IMR-90 (cell line): ENCODE results near the gene FOCAD. TPM values are rescaled to one million over a fixed set of nuclear protein-coding genes. Genes with fewer than 3 reads are reported as not detected.

Experiments used
- ATAC-seq: fragments of 200-7000 bp; cut with Tn5 transposase; 2 replicates; pipeline ENCODE4 v1.9.1; 2020; ENCODE audit warnings: low read depth, mild to moderate bottlenecking, moderate library complexity
- BruUV-seq: library from RNA; stranded (reverse); fragments of 400-500 nt; replicated peaks from 2 replicates; lab custom pipeline; 2021; lab: Mats Ljungman, UMichigan
- CTCF ChIA-PET: fragments of 300-600 bp; formaldehyde crosslinking; extraction: SDS; loops from one replicate; lab custom pipeline; 2021; ENCODE audit warnings: antibody characterized with exemption; lab: Yijun Ruan, JAX
- POLR2A ChIA-PET: fragments of 300-600 bp; sonication (Branson Sonifier 250); formaldehyde crosslinking; loops from one replicate; lab custom pipeline; 2022; ENCODE audit warnings: antibody characterized with exemption; ENCODE audit not compliant: unreplicated experiment; lab: Charles Lee
- DNase-seq: peaks from one replicate; pipeline ENCODE4 v3.0.0; 2013
- H2AFZ ChIP-seq: replicated peaks from 2 replicates; pipeline ENCODE3; 2013; ENCODE audit warnings: low read length, mild to moderate bottlenecking; ENCODE audit not compliant: poor library complexity
- H2AK5ac ChIP-seq: 2 replicates; pipeline ENCODE4 v1.6.1; 2013; ENCODE audit warnings: low read depth, low read length, inconsistent platforms
- H2AK9ac ChIP-seq: replicated peaks from 2 replicates; pipeline ENCODE3; 2013; ENCODE audit warnings: mild to moderate bottlenecking, low read depth, low read length, moderate library complexity; ENCODE audit not compliant: poor library complexity
- H2BK120ac ChIP-seq: 2 replicates; pipeline ENCODE4 v1.6.1; 2013; ENCODE audit warnings: low read depth, low read length, inconsistent platforms
- H2BK15ac ChIP-seq: 3 replicates; pipeline ENCODE4 v1.6.1; 2013; ENCODE audit warnings: low read depth, low read length, inconsistent platforms
- H2BK20ac ChIP-seq: 2 replicates; pipeline ENCODE4 v1.6.1; 2013; ENCODE audit warnings: low read depth, mild to moderate bottlenecking, inconsistent platforms, low read length, moderate library complexity
- H2BK5ac ChIP-seq: 2 replicates; pipeline ENCODE4 v1.6.1; 2013; ENCODE audit warnings: mild to moderate bottlenecking, low read depth, low read length, inconsistent platforms; ENCODE audit not compliant: poor library complexity, severe bottlenecking
- H3K14ac ChIP-seq: replicated peaks from 2 replicates; pipeline ENCODE4 v1.6.1; 2013; ENCODE audit warnings: low read depth, low read length, inconsistent platforms
- H3K18ac ChIP-seq: 2 replicates; pipeline ENCODE4 v1.6.1; 2013; ENCODE audit warnings: low read depth, low read length, control low read depth
- H3K23ac ChIP-seq: 2 replicates; pipeline ENCODE4 v1.6.1; 2013; ENCODE audit warnings: low read depth, low read length, inconsistent platforms
- H3K27ac ChIP-seq: 2 replicates; pipeline ENCODE4 v1.5.1; 2013; ENCODE audit warnings: mild to moderate bottlenecking, control low read depth, low read length; ENCODE audit not compliant: insufficient read depth
- H3K27me3 ChIP-seq: 2 replicates; pipeline ENCODE4 v1.6.1; 2013; ENCODE audit warnings: low read length; ENCODE audit not compliant: control insufficient read depth, insufficient read depth
- H3K36me3 ChIP-seq: 2 replicates; pipeline ENCODE4 v1.6.1; 2013; ENCODE audit warnings: low read length, mixed read lengths; ENCODE audit not compliant: control insufficient read depth, insufficient read depth
- H3K4ac ChIP-seq: 2 replicates; pipeline ENCODE4 v1.6.1; 2013; ENCODE audit warnings: low read depth, low read length, inconsistent platforms
- H3K4me1 ChIP-seq: 2 replicates; pipeline ENCODE4 v1.6.1; 2013; ENCODE audit warnings: low read length, mixed read lengths; ENCODE audit not compliant: control insufficient read depth, insufficient read depth
- H3K4me2 ChIP-seq: 2 replicates; pipeline ENCODE4 v1.6.1; 2013; ENCODE audit warnings: low read depth, mild to moderate bottlenecking, control low read depth, low read length, moderate library complexity
- H3K4me3 ChIP-seq: 2 replicates; pipeline ENCODE4 v1.5.1; 2013; ENCODE audit warnings: low read depth, mild to moderate bottlenecking, control low read depth, low read length, moderate library complexity; ENCODE audit not compliant: insufficient read depth
- H3K56ac ChIP-seq: 2 replicates; pipeline ENCODE4 v1.6.1; 2013; ENCODE audit warnings: low read length, inconsistent platforms; ENCODE audit not compliant: insufficient read depth; ENCODE audit errors: extremely low read depth
- H3K79me1 ChIP-seq, 2 experiments: 2 replicates each; pipeline ENCODE4 v1.6.1; 2013; ENCODE audit warnings: low read length in 2 of 2, inconsistent platforms in 1 of 2, low read depth in 1 of 2
- H3K9ac ChIP-seq: 2 replicates; pipeline ENCODE4 v1.6.1; 2013; ENCODE audit warnings: low read depth, low read length, control low read depth
- H3K9me1 ChIP-seq: 2 replicates; pipeline ENCODE4 v1.6.1; 2013; ENCODE audit warnings: low read length, inconsistent platforms; ENCODE audit not compliant: insufficient read depth
- H3K9me3 ChIP-seq: 2 replicates; pipeline ENCODE4 v1.6.1; 2013; ENCODE audit warnings: low read length; ENCODE audit not compliant: control insufficient read depth, insufficient read depth
- H4K20me1 ChIP-seq: 2 replicates; pipeline ENCODE4 v1.6.1; 2013; ENCODE audit warnings: low read length, inconsistent platforms; ENCODE audit not compliant: insufficient read depth
- H4K5ac ChIP-seq: 2 replicates; pipeline ENCODE4 v1.6.1; 2013; ENCODE audit warnings: mild to moderate bottlenecking, low read depth, low read length, control low read depth
- H4K8ac ChIP-seq, 2 experiments: 2 replicates each; pipeline ENCODE4 v1.6.1; 2013; ENCODE audit warnings: low read depth in 2 of 2, low read length in 2 of 2, control low read depth in 1 of 2, inconsistent platforms in 1 of 2
- H4K91ac ChIP-seq: 2 replicates; pipeline ENCODE4 v1.6.1; 2013; ENCODE audit warnings: low read depth, low read length, inconsistent platforms; ENCODE audit not compliant: insufficient read depth
- BHLHE40 ChIP-seq: fragments of 150-350 bp; IDR thresholded peaks from 2 replicates; pipeline ENCODE4 v1.6.1; 2016; ENCODE audit warnings: mild to moderate bottlenecking, low read depth, low read length
- CEBPB ChIP-seq: IDR thresholded peaks from 2 replicates; pipeline ENCODE4 v1.6.1; 2012; ENCODE audit warnings: low read depth, low read length, improper control_type of control experiment
- CHD1 ChIP-seq: IDR thresholded peaks from 2 replicates; pipeline ENCODE4 v1.6.1; 2012; ENCODE audit warnings: low read depth, low read length, improper control_type of control experiment
- ELK1 ChIP-seq: fragments of 150-350 bp; IDR thresholded peaks from 2 replicates; pipeline ENCODE4 v1.6.1; 2016; ENCODE audit warnings: low read depth, mild to moderate bottlenecking, low read length, moderate library complexity, borderline replicate concordance
- FOS ChIP-seq: fragments of 150-350 bp; IDR thresholded peaks from 2 replicates; pipeline ENCODE4 v1.6.1; 2016; ENCODE audit warnings: low read depth, low read length
- MAFK ChIP-seq: IDR thresholded peaks from 2 replicates; pipeline ENCODE4 v1.6.1; 2012; ENCODE audit warnings: low read depth, low read length, improper control_type of control experiment
- MAZ ChIP-seq: IDR thresholded peaks from 2 replicates; pipeline ENCODE4 v1.6.1; 2012; ENCODE audit warnings: low read depth, mild to moderate bottlenecking, low read length, improper control_type of control experiment, moderate library complexity, borderline replicate concordance
- MXI1 ChIP-seq: IDR thresholded peaks from 2 replicates; pipeline ENCODE4 v1.6.1; 2012; ENCODE audit warnings: low read depth, mild to moderate bottlenecking, low read length, moderate library complexity, borderline replicate concordance
- NFE2L2 ChIP-seq: fragments of 150-350 bp; IDR thresholded peaks from 2 replicates; pipeline ENCODE4 v1.6.1; 2016; ENCODE audit warnings: low read depth, mild to moderate bottlenecking, low read length
- POLR2A ChIP-seq: IDR thresholded peaks from 2 replicates; pipeline ENCODE4 v1.6.1; 2012; ENCODE audit warnings: mild to moderate bottlenecking, low read depth, low read length
- RAD21 ChIP-seq: IDR thresholded peaks from 2 replicates; pipeline ENCODE4 v1.6.1; 2012; ENCODE audit warnings: low read length, improper control_type of control experiment
- RCOR1 ChIP-seq: IDR thresholded peaks from 2 replicates; pipeline ENCODE4 v1.6.1; 2012; ENCODE audit warnings: mild to moderate bottlenecking, low read length, improper control_type of control experiment; ENCODE audit not compliant: insufficient replicate concordance
- RFX5 ChIP-seq: IDR thresholded peaks from 2 replicates; pipeline ENCODE4 v1.8.0; 2012; ENCODE audit warnings: low read depth, mild to moderate bottlenecking, low read length, moderate library complexity
- SMC3 ChIP-seq: fragments of 150-350 bp; IDR thresholded peaks from 2 replicates; pipeline ENCODE4 v1.6.1; 2016; ENCODE audit warnings: low read depth, mild to moderate bottlenecking, antibody characterized with exemption, low read length, moderate library complexity
- WGBS, 2 experiments: methylation state at CpG; one replicate each; pipeline versions ENCODE4 v1.1.5 to v1.1.7; 2013; ENCODE audit warnings: missing lambda C conversion rate in 2 of 2; ENCODE audit not compliant: insufficient read length in 1 of 2; ENCODE audit errors: extremely low coverage in 2 of 2; 5-methylcytosine and 5-hydroxymethylcytosine counted together
- dilution Hi-C: fragments of 300-500 bp; cut with HindIII; formaldehyde crosslinking; loops from one replicate; pipeline ENCODE4 v1.14.3; 2018; ENCODE audit warnings: low sequenced_read_pairs; ENCODE audit not compliant: unreplicated experiment
- in situ Hi-C: fragments of 300-500 bp; cut with MboI; formaldehyde crosslinking; loops from 3 replicates; pipeline ENCODE4 v1.14.3; 2019; ENCODE audit warnings: low sequenced_read_pairs, inconsistent platforms, mixed read lengths
- intact Hi-C: fragments of 100-400 bp; cut with micrococcal nuclease; formaldehyde crosslinking; loops from 2 replicates; pipeline ENCODE4 v1.10.0; 2022
- polyA plus RNA-seq, 3 experiments: library from polyadenylated mRNA; depleted of rRNA; stranded (reverse); fragments of >200 nt; gene quantifications; 2 replicates each; pipeline ENCODE4 v1.2.3, GENCODE V29; 2012; ENCODE audit warnings: low replicate concordance in 1 of 3
- total RNA-seq: library from RNA; depleted of rRNA; stranded (reverse); fragments of >200 nt; gene quantifications from 2 replicates; pipeline ENCODE4 v1.2.3, GENCODE V29; 2012
- TF ChIP-seq, protein P1 (sequence below): conservative IDR thresholded peaks from 2 replicates; pipeline ENCODE4 v1.5.1; 2012; ENCODE audit warnings: mild to moderate bottlenecking, low read depth, low read length, improper control_type of control experiment
- TF ChIP-seq, protein P2 (sequence below): fragments of 150-350 bp; IDR thresholded peaks from 2 replicates; pipeline ENCODE4 v1.6.1; 2017; ENCODE audit warnings: mild to moderate bottlenecking, antibody characterized with exemption, low read length, low read depth

Gene FOCAD
- total and polyA plus RNA-seq, 2 of the 4 experiments (the other 2 are of a cell fraction): 28.8 to 91.2 TPM

- H4K5ac ChIP-seq: no peak overlapping the region
- TF ChIP-seq POLR2A: no peak
- no peak for TF ChIP-seq RCOR1
- TF ChIP-seq RAD21: no peak
- TF ChIP-seq, protein P1, sequence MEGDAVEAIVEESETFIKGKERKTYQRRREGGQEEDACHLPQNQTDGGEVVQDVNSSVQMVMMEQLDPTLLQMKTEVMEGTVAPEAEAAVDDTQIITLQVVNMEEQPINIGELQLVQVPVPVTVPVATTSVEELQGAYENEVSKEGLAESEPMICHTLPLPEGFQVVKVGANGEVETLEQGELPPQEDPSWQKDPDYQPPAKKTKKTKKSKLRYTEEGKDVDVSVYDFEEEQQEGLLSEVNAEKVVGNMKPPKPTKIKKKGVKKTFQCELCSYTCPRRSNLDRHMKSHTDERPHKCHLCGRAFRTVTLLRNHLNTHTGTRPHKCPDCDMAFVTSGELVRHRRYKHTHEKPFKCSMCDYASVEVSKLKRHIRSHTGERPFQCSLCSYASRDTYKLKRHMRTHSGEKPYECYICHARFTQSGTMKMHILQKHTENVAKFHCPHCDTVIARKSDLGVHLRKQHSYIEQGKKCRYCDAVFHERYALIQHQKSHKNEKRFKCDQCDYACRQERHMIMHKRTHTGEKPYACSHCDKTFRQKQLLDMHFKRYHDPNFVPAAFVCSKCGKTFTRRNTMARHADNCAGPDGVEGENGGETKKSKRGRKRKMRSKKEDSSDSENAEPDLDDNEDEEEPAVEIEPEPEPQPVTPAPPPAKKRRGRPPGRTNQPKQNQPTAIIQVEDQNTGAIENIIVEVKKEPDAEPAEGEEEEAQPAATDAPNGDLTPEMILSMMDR: no peak
- no peak for TF ChIP-seq CEBPB
- TF ChIP-seq MXI1: no peak
- TF ChIP-seq NFE2L2: no peak
- no peak for TF ChIP-seq MAFK
- no peak for TF ChIP-seq BHLHE40
- TF ChIP-seq RFX5: no peak
- TF ChIP-seq, protein P2, sequence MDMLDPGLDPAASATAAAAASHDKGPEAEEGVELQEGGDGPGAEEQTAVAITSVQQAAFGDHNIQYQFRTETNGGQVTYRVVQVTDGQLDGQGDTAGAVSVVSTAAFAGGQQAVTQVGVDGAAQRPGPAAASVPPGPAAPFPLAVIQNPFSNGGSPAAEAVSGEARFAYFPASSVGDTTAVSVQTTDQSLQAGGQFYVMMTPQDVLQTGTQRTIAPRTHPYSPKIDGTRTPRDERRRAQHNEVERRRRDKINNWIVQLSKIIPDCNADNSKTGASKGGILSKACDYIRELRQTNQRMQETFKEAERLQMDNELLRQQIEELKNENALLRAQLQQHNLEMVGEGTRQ: no peak
- TF ChIP-seq CHD1: no peak
- no peak for TF ChIP-seq MAZ
- TF ChIP-seq SMC3: no peak
- no peak for TF ChIP-seq ELK1
- no peak for TF ChIP-seq FOS
- no peak overlapping the region for H3K9ac ChIP-seq
- H3K4me2 ChIP-seq: no peak overlapping the region
- no peaks in the 10 kb centered on the region; the same call in 1 of the 2 replicates for H3K4me1 ChIP-seq
- H3K14ac ChIP-seq: no peak overlapping the region
- H2AK5ac ChIP-seq: no peak overlapping the region
- no peaks in the 10 kb centered on the region for H3K27me3 ChIP-seq
- H3K23ac ChIP-seq: no peak overlapping the region
- intact Hi-C loops (no loop called here), in situ Hi-C loops (no loop called here), dilution Hi-C loops (no loop called here)
- no peaks in the 10 kb centered on the region for H3K9me1 ChIP-seq
- no peak overlapping the region for H2AK9ac ChIP-seq
- H4K8ac ChIP-seq: no peak overlapping the region
- no peaks in the 10 kb centered on the region for H3K9me3 ChIP-seq
- POLR2A ChIA-PET: no interaction called here
- no peak overlapping the region for H4K91ac ChIP-seq
- WGBS, 2 experiments: no CpG with 5 or more reads among the region's 1 CpG
- no peaks in the 10 kb centered on the region for H4K20me1 ChIP-seq
- H2AFZ ChIP-seq: no peak overlapping the region
- H2BK120ac ChIP-seq: no peak overlapping the region
- no TSS peak for BruUV-seq
- H3K18ac ChIP-seq: no peak overlapping the region
- CTCF ChIA-PET: interaction anchor here (0.7 kb wide), 1 partner anchor 1277 kb away, joined by 10 read pairs; no protein-coding TSS in a partner anchor
- no peak overlapping the region for H3K56ac ChIP-seq
- H3K4ac ChIP-seq: no peak overlapping the region
- H3K79me1 ChIP-seq: peaks cover 4 to 7% of the 10 kb centered on the region in 2 experiments; a peak in 2 of 4 replicates
- ATAC-seq (no peak), DNase-seq (no peak)
- H2BK20ac ChIP-seq: no peak overlapping the region
- H2BK15ac ChIP-seq: no peak overlapping the region
- H3K36me3 ChIP-seq: no peaks in the 10 kb centered on the region; the same call in 1 of the 2 replicates
- H3K27ac ChIP-seq: no peak overlapping the region
- no peak overlapping the region for H3K4me3 ChIP-seq
- no peak overlapping the region for H2BK5ac ChIP-seq
Observed at GRCh38 chr9:20734275-20734674, 50.2 kb downstream of the FOCAD start.
